Neural progenitor cell (in vitro differentiated cells): ENCODE measurements around the gene UBE2E1.
"Not testable (repeated sequence)": the region's sequence is repeated elsewhere in the genome, so short reads cannot be mapped to it uniquely, and the experiment has no call there.

ENCODE experiments used
- CTCF ChIP-seq: fragments of 200-600 bp; sonication (generic); IDR thresholded peaks from 2 replicates; pipeline ENCODE4 v1.5.1; 2017; ENCODE audit warnings: antibody characterized with exemption, mild to moderate bottlenecking
- EZH2 ChIP-seq: fragments of 200-600 bp; sonication (generic); IDR thresholded peaks from 2 replicates; pipeline ENCODE4 v1.6.1; 2017; ENCODE audit warnings: antibody characterized with exemption, mild to moderate bottlenecking, moderate library complexity
- EZH2phosphoT487 ChIP-seq: fragments of 200-600 bp; sonication (generic); IDR thresholded peaks from 2 replicates; pipeline ENCODE4 v1.6.1; 2017; ENCODE audit warnings: antibody characterized with exemption

GRCh38 chr3:23912335-23912734, 106.6 kb downstream of the UBE2E1 start:
- not testable (repeated sequence) for TF ChIP-seq CTCF, EZH2, EZH2phosphoT487
